H1 (cell line): ENCODE measurements around the gene SLCO2A1.

Experiments
- CTCF ChIP-seq, 3 experiments: IDR thresholded peaks; 1 replicate in 2 of 3; 2 replicates in 1 of 3; pipeline versions ENCODE4 v1.5.1 to v1.6.1; 2011; ENCODE audit warnings: low read length in 3 of 3, mild to moderate bottlenecking in 3 of 3, inconsistent platforms in 2 of 3, low read depth in 1 of 3, moderate library complexity in 1 of 3; ENCODE audit not compliant: insufficient read depth in 1 of 3; ENCODE audit errors: control extremely low read depth in 1 of 3
- EP300 ChIP-seq, 2 experiments: IDR thresholded peaks; 1 replicate in 1 of 2; 2 replicates in 1 of 2; pipeline ENCODE4 v1.6.1; 2011 to 2012; ENCODE audit warnings: low read depth in 2 of 2, low read length in 2 of 2, mild to moderate bottlenecking in 2 of 2, borderline replicate concordance in 1 of 2, inconsistent platforms in 1 of 2, moderate library complexity in 1 of 2
- EZH2 ChIP-seq: fragments of 200-600 bp; sonication (generic); IDR thresholded peaks from 2 replicates; pipeline ENCODE4 v1.7.1; 2012; ENCODE audit warnings: low read depth, mild to moderate bottlenecking, moderate library complexity, low read length, inconsistent platforms; ENCODE audit not compliant: severe bottlenecking
- MAX ChIP-seq: IDR thresholded peaks from 2 replicates; pipeline ENCODE4 v1.6.1; 2012; ENCODE audit warnings: inconsistent platforms
- POLR2A ChIP-seq, 2 experiments: IDR thresholded peaks; 1 replicate in 1 of 2; 2 replicates in 1 of 2; pipeline ENCODE4 v1.6.1; 2011; ENCODE audit warnings: low read depth in 2 of 2, low read length in 2 of 2, mild to moderate bottlenecking in 2 of 2; ENCODE audit errors: control extremely low read depth in 1 of 2
- RAD21 ChIP-seq, 2 experiments: IDR thresholded peaks in 1 of 2; conservative IDR thresholded peaks in 1 of 2; 2 replicates each; pipeline ENCODE4 v1.6.1; 2011; ENCODE audit warnings: low read depth in 2 of 2, low read length in 2 of 2, improper control_type of control experiment in 1 of 2, inconsistent platforms in 1 of 2, mild to moderate bottlenecking in 1 of 2, moderate library complexity in 1 of 2
- SIX5 ChIP-seq: IDR thresholded peaks from 2 replicates; pipeline ENCODE4 v1.6.1; 2011; ENCODE audit warnings: mild to moderate bottlenecking, low read depth, low read length
- SP1 ChIP-seq: IDR thresholded peaks from 2 replicates; pipeline ENCODE4 v1.6.1; 2011; ENCODE audit warnings: low read depth, low read length
- TAF1 ChIP-seq: IDR thresholded peaks from 2 replicates; pipeline ENCODE4 v1.6.1; 2011; ENCODE audit warnings: mild to moderate bottlenecking, low read depth, low read length

- TF ChIP-seq SP1 (no peak), RAD21 (IDR thresholded peaks at IDR 0.05 in 1 of 2, conservative IDR thresholded peaks at IDR 0.05 in 1 of 2; ENCODE audit: low read depth in 2 of 2, low read length in 2 of 2) (no peak), MAX (no peak), EP300 (IDR thresholded peaks at IDR 0.05; ENCODE audit: borderline replicate concordance in 1 of 2, low read depth in 2 of 2, low read length in 2 of 2) (no peak), CTCF (IDR thresholded peaks at IDR 0.05; ENCODE audit: control extremely low read depth in 1 of 3, insufficient read depth in 1 of 3, low read depth in 1 of 3, low read length in 3 of 3) (no peak), EZH2 (no peak), TAF1 (no peak), SIX5 (no peak), POLR2A (IDR thresholded peaks at IDR 0.05; ENCODE audit: control extremely low read depth in 1 of 2, low read depth in 2 of 2, low read length in 2 of 2) (no peak)
Measured at GRCh38 chr3:134014270-134014669, 15.5 kb downstream of the SLCO2A1 start.
